Measurements from ENCODE around the gene CDK6.

Gene CDK6

GRCh38 chr7:92735707-92736106 lies 100.7 kb downstream of the CDK6 start:
- H3K4me1 ChIP-seq (ENCODE audit: control insufficient read depth, insufficient read depth, low read length), result peaks cover 6% of the 10 kb centered on the region
- no peak overlapping the region for H3K27ac ChIP-seq (ENCODE audit: low read depth, low read length)
- no peak overlapping the region for H3K4me3 ChIP-seq (ENCODE audit: low read depth, low read length)

GRCh38 chr7:92732316-92733036 lies 103.9 kb downstream of the CDK6 start:
- Histone ChIP-seq H3K9ac (ENCODE audit: low read length) (no peak overlapping the region), H3K27ac (ENCODE audit: low read depth, low read length) (no peak overlapping the region), H3K4me3 (ENCODE audit: low read depth, low read length) (no peak overlapping the region), H3K27me3 (ENCODE audit: control insufficient read depth, insufficient read depth, low read length) (no peaks in the 10 kb centered on the region), H3K36me3 (ENCODE audit: control insufficient read depth, insufficient read depth, low read length) (no peaks in the 10 kb centered on the region), H3K9me3 (ENCODE audit: control insufficient read depth, insufficient read depth, low read depth, low read length) (no peaks in the 10 kb centered on the region), H3K4me1 (ENCODE audit: control insufficient read depth, insufficient read depth, low read length) (no peaks in the 10 kb centered on the region)

More at GRCh38 chr7:92735707-92736106, 100.7 kb downstream of the CDK6 start:
- Histone ChIP-seq H3K27me3 (ENCODE audit: control insufficient read depth, insufficient read depth, low read length) (no peaks in the 10 kb centered on the region), H3K9ac (ENCODE audit: low read length) (no peak overlapping the region), H3K9me3 (ENCODE audit: control insufficient read depth, insufficient read depth, low read depth, low read length) (no peaks in the 10 kb centered on the region), H3K36me3 (ENCODE audit: control insufficient read depth, insufficient read depth, low read length) (no peaks in the 10 kb centered on the region)

GRCh38 chr7:92731335-92732063 lies 104.9 kb downstream of the CDK6 start:
- Histone ChIP-seq H3K9me3 (ENCODE audit: control insufficient read depth, insufficient read depth, low read depth, low read length) (no peaks in the 10 kb centered on the region), H3K9ac (ENCODE audit: low read length) (no peak overlapping the region), H3K4me3 (ENCODE audit: low read depth, low read length) (no peak overlapping the region), H3K27me3 (ENCODE audit: control insufficient read depth, insufficient read depth, low read length) (no peaks in the 10 kb centered on the region), H3K4me1 (ENCODE audit: control insufficient read depth, insufficient read depth, low read length) (no peaks in the 10 kb centered on the region), H3K36me3 (ENCODE audit: control insufficient read depth, insufficient read depth, low read length) (no peaks in the 10 kb centered on the region), H3K27ac (ENCODE audit: low read depth, low read length) (no peak overlapping the region)

- no peaks in the 10 kb centered on the region for H3K36me3 ChIP-seq (ENCODE audit: control insufficient read depth, insufficient read depth, low read length)
Observed at GRCh38 chr7:92730808-92731207, 105.6 kb downstream of the CDK6 start.

GRCh38 chr7:92729751-92730150 lies 106.6 kb downstream of the CDK6 start:
- H3K9ac ChIP-seq (ENCODE audit: low read length), result no peak overlapping the region
- no peaks in the 10 kb centered on the region for H3K9me3 ChIP-seq (ENCODE audit: control insufficient read depth, insufficient read depth, low read depth, low read length)
- peaks cover 8% of the 10 kb centered on the region for H3K36me3 ChIP-seq (ENCODE audit: control insufficient read depth, insufficient read depth, low read length)
- H3K4me1 ChIP-seq (ENCODE audit: control insufficient read depth, insufficient read depth, low read length), result peaks cover 5% of the 10 kb centered on the region
- no peak overlapping the region for H3K4me3 ChIP-seq (ENCODE audit: low read depth, low read length)
- no peaks in the 10 kb centered on the region for H3K27me3 ChIP-seq (ENCODE audit: control insufficient read depth, insufficient read depth, low read length)
- H3K27ac ChIP-seq (ENCODE audit: low read depth, low read length), result no peak overlapping the region

More at GRCh38 chr7:92730808-92731207, 105.6 kb downstream of the CDK6 start:
- Histone ChIP-seq H3K27me3 (ENCODE audit: control insufficient read depth, insufficient read depth, low read length) (no peaks in the 10 kb centered on the region), H3K27ac (ENCODE audit: low read depth, low read length) (no peak overlapping the region), H3K4me1 (ENCODE audit: control insufficient read depth, insufficient read depth, low read length) (no peaks in the 10 kb centered on the region), H3K4me3 (ENCODE audit: low read depth, low read length) (no peak overlapping the region), H3K9me3 (ENCODE audit: control insufficient read depth, insufficient read depth, low read depth, low read length) (no peaks in the 10 kb centered on the region), H3K9ac (ENCODE audit: low read length) (no peak overlapping the region)

GRCh38 chr7:92729172-92729571 lies 107.2 kb downstream of the CDK6 start:
- Histone ChIP-seq H3K27me3 (ENCODE audit: control insufficient read depth, insufficient read depth, low read length) (no peaks in the 10 kb centered on the region), H3K4me1 (ENCODE audit: control insufficient read depth, insufficient read depth, low read length) (peaks cover 11% of the 10 kb centered on the region), H3K4me3 (ENCODE audit: low read depth, low read length) (no peak overlapping the region), H3K36me3 (ENCODE audit: control insufficient read depth, insufficient read depth, low read length) (peaks cover 8% of the 10 kb centered on the region), H3K9me3 (ENCODE audit: control insufficient read depth, insufficient read depth, low read depth, low read length) (no peaks in the 10 kb centered on the region), H3K27ac (ENCODE audit: low read depth, low read length) (no peak overlapping the region), H3K9ac (ENCODE audit: low read length) (no peak overlapping the region)

- H3K36me3 ChIP-seq (ENCODE audit: control insufficient read depth, insufficient read depth, low read length), result peaks cover 8% of the 10 kb centered on the region
- H3K27me3 ChIP-seq (ENCODE audit: control insufficient read depth, insufficient read depth, low read length), result no peaks in the 10 kb centered on the region
- no peak overlapping the region for H3K27ac ChIP-seq (ENCODE audit: low read depth, low read length)
- H3K4me3 ChIP-seq (ENCODE audit: low read depth, low read length), result no peak overlapping the region
- H3K9ac ChIP-seq (ENCODE audit: low read length), result no peak overlapping the region
- H3K9me3 ChIP-seq (ENCODE audit: control insufficient read depth, insufficient read depth, low read depth, low read length), result no peaks in the 10 kb centered on the region
- peaks cover 21% of the 10 kb centered on the region for H3K4me1 ChIP-seq (ENCODE audit: control insufficient read depth, insufficient read depth, low read length)
Observed at GRCh38 chr7:92727755-92728154, 108.6 kb downstream of the CDK6 start.

- H3K4me3 ChIP-seq (ENCODE audit: low read depth, low read length), result no peak overlapping the region
- no peak overlapping the region for H3K27ac ChIP-seq (ENCODE audit: low read depth, low read length)
- H3K4me1 ChIP-seq (ENCODE audit: control insufficient read depth, insufficient read depth, low read length), result peaks cover 21% of the 10 kb centered on the region
- H3K9ac ChIP-seq (ENCODE audit: low read length), result no peak overlapping the region
- no peaks in the 10 kb centered on the region for H3K27me3 ChIP-seq (ENCODE audit: control insufficient read depth, insufficient read depth, low read length)
- no peaks in the 10 kb centered on the region for H3K9me3 ChIP-seq (ENCODE audit: control insufficient read depth, insufficient read depth, low read depth, low read length)
- H3K36me3 ChIP-seq (ENCODE audit: control insufficient read depth, insufficient read depth, low read length), result peaks cover 8% of the 10 kb centered on the region
Observed at GRCh38 chr7:92725161-92725925, 111.0 kb downstream of the CDK6 start.

GRCh38 chr7:92723943-92724342 lies 112.4 kb downstream of the CDK6 start:
- Histone ChIP-seq H3K9me3 (ENCODE audit: control insufficient read depth, insufficient read depth, low read depth, low read length) (no peaks in the 10 kb centered on the region), H3K4me1 (ENCODE audit: control insufficient read depth, insufficient read depth, low read length) (peaks cover 21% of the 10 kb centered on the region), H3K9ac (ENCODE audit: low read length) (no peak overlapping the region), H3K27ac (ENCODE audit: low read depth, low read length) (no peak overlapping the region; the same call in 1 of the 2 replicates), H3K36me3 (ENCODE audit: control insufficient read depth, insufficient read depth, low read length) (peaks cover 8% of the 10 kb centered on the region), H3K27me3 (ENCODE audit: control insufficient read depth, insufficient read depth, low read length) (no peaks in the 10 kb centered on the region), H3K4me3 (ENCODE audit: low read depth, low read length) (no peak overlapping the region)

- peaks cover 8% of the 10 kb centered on the region for H3K36me3 ChIP-seq (ENCODE audit: control insufficient read depth, insufficient read depth, low read length)
- peak overlapping the region; percentile 11; the same call in 1 of the 2 replicates for H3K27ac ChIP-seq (ENCODE audit: low read depth, low read length)
- H3K9me3 ChIP-seq (ENCODE audit: control insufficient read depth, insufficient read depth, low read depth, low read length), result no peaks in the 10 kb centered on the region
- H3K4me1 ChIP-seq (ENCODE audit: control insufficient read depth, insufficient read depth, low read length), result peaks cover 21% of the 10 kb centered on the region
- no peak overlapping the region for H3K9ac ChIP-seq (ENCODE audit: low read length)
- H3K4me3 ChIP-seq (ENCODE audit: low read depth, low read length), result no peak overlapping the region
- no peaks in the 10 kb centered on the region for H3K27me3 ChIP-seq (ENCODE audit: control insufficient read depth, insufficient read depth, low read length)
Observed at GRCh38 chr7:92723205-92723604, 113.2 kb downstream of the CDK6 start.

- Histone ChIP-seq H3K4me1 (ENCODE audit: control insufficient read depth, insufficient read depth, low read length) (peaks cover 21% of the 10 kb centered on the region), H3K4me3 (ENCODE audit: low read depth, low read length) (no peak overlapping the region), H3K27me3 (ENCODE audit: control insufficient read depth, insufficient read depth, low read length) (no peaks in the 10 kb centered on the region), H3K9me3 (ENCODE audit: control insufficient read depth, insufficient read depth, low read depth, low read length) (no peaks in the 10 kb centered on the region), H3K9ac (ENCODE audit: low read length) (no peak overlapping the region), H3K27ac (ENCODE audit: low read depth, low read length) (no peak overlapping the region), H3K36me3 (ENCODE audit: control insufficient read depth, insufficient read depth, low read length) (peaks cover 8% of the 10 kb centered on the region)
Observed at GRCh38 chr7:92722541-92722940, 113.8 kb downstream of the CDK6 start.

All from HUES6 (cell line).